Activated T-cell treated with anti-CD3 and anti-CD28 coated beads for 48 hours (primary cell): Measurements from ENCODE around the gene HCRTR2.
"Not testable (repeated sequence)": the region's sequence is repeated elsewhere in the genome, so short reads cannot be mapped to it uniquely, and the experiment has no call there.

ENCODE experiments used
- DNase-seq: peaks from one replicate; pipeline ENCODE4 v3.0.0-alpha.2; 2020; ENCODE audit warnings: low read depth

Gene HCRTR2

DNA sequence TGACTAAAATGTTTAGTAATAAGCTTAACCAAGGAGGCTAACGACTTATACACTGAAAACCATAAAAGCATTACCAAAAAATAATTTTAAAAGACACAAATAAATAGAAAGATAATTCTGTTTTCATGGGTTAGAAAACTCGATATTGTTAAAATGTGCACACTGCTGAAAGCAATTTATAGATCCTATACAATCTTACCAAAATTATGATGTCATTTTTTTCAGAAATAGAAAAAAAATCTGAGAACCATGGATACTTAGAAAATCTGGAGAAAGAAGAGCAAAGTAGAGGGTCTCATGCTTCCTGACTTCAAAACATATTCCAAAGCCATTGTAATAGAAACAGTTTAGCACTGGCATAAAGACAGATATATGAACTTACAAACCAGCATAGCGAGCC lies 46.6 kb downstream of the HCRTR2 start:
- no peak for DNase-seq

DNA sequence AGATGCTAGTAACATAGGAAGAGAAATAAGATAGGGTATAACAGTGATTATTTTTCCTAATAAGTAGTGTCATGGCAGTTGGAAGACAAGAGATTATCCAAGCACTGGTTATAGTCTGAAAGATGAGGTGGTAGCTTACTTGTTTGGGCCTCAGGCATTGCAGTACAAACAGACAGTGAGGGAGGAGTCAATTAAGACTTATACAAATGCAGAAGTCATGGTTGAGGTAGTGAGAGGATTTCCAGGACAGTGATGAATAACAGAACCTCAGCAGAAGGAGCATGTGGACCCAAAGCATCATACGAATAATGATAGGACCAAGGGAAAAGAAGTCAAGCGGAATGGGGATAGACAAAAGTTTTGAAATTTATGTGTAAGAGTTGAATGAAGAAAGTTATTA lies 53.5 kb downstream of the HCRTR2 start:
- no peak for DNase-seq

DNA sequence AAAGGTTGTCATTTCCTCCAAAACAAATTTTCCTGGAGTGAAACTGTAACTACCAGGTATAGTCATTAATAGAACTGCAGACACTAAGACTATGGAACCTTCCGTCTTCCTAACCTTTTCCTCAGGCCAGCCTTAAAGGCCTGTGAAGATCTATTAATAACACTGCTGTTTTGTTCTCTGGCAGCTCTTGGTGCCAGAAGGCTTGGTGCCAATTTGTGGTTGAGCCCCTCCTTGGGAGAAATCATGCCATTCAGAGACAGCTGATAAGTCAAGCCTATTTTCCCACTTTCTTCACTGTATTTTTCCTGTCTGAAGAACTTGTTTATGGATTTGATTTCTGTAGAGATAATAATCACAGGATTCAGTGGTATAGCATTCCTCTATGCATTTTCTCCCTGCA lies 64.8 kb downstream of the HCRTR2 start:
- DNase-seq, result no peak

DNA sequence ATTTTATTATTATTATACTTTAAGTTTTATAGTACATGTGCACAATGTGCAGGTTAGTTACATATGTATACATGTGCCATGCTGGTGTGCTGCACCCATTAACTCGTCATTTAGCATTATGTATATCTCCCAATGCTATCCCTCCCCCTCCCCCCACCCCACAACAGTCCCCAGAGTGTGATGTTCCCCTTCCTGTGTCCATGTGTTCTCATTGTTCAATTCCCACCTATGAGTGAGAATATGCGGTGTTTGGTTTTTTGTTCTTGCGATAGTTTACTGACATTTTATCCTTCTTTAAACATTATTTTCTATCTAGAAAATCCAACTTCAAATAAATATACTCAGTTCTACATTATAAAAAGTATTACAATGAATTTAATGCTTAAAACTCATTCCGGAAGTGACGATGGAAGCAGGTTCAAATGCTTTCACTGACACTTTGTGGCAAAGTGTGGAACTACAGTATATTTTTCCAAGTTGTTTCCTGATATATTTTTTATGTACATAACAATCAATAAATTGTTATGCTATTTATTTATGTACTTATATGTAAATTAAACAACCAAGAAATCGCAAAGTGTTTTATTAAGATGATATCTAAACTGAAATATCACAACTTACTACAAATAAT lies 66.8 kb downstream of the HCRTR2 start:
- not testable (repeated sequence) for DNase-seq

DNA sequence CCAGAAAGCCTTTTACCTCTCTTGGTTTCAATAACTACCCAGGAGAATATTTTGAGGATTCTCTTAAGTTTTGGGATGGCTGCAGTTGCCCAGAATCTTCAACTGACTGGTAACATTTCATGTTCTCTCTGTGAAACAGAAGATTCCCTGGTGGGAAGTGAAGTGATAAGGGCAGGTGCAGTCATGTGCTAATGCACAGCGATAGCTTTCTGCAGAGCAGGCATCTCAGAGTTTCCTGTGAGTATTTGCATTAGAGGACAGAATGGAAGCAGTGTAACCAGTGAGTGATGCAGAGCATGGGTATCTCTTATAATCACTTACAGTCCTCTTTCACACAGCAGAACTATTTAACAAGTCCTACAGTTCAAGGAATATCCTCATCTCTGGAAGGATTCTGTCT lies 76.1 kb downstream of the HCRTR2 start:
- no peak for DNase-seq

DNA sequence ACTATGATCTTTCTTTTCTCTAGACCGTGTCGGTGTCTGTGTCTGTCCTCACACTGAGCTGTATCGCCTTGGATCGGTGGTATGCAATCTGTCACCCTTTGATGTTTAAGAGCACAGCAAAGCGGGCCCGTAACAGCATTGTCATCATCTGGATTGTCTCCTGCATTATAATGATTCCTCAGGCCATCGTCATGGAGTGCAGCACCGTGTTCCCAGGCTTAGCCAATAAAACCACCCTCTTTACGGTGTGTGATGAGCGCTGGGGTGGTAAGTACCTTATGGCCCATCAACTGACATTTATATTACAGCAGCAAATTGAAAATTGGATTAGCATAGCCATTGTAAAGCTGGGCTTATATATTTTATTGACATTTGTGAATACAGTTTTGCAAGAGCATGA lies 80.8 kb downstream of the HCRTR2 start:
- DNase-seq, result no peak

DNA sequence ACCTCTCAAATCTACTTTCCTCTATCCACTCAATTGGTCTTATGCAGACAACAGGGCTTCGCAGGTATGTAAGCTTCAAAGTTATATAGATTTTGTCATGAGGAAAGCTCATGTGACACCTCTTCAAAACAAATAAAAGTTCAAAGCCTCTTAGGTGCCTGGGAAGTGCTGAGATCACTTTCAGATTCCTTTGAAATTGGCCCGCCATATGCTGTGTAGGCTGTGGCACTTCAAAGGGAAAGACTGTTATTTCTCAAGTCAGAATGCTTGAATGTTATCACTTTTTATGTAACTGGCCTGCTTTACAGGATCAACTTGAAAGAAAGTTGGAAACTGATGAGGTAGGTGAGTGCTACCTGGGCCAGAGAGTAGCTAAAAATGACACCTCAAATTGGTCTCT lies 85.9 kb downstream of the HCRTR2 start:
- no peak for DNase-seq

DNA sequence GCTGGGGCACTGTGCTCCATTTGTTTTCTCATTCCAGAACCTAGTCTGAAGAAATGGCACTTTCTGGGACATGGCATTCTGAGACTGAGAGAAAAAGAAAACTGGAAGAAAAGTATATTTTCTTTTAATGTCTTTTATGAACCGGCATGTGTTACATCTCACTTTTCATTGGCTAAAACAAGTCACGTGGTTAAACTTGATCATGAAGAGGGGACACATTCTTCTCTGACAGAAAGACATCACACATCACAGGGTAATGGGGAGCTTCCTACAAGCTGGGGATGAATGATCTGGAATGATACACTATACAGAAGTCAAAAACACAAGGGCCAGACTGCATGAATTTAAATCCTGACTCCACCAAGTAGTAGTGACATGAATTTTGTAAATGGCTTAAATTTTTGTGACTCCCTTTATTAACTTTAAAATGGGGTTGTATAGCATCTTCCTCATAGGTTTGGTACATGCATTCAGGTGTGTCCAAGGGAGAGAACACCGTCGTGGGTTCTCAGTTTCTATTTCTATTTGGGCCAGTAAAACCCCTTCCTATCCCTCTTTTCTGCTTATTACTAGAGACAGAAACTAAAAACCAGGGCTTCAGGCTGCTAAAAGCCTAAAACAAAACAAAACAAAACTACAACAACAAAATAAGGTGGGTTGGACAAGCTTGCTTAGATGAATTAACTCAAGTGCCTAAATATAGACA lies 91.2 kb downstream of the HCRTR2 start:
- no peak for DNase-seq

DNA sequence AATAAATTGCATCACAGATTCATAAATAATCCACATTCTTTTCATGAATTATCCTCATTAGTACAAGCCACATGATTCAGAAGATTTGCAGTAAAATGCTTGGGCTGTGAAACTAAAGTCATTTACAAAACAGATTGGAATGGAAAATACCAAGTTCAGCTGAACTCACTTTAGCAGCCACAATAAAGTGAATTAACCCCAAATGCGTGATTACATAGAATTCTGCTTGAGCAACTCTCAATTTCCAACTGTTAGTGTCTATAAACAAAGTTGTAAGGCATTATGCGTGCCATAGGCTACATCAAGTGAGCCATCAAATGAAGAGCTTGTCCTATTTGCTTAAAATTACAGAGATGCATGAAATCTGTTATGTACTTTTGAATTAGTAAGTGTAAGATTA lies 92.6 kb downstream of the HCRTR2 start:
- DNase-seq, result no peak

DNA sequence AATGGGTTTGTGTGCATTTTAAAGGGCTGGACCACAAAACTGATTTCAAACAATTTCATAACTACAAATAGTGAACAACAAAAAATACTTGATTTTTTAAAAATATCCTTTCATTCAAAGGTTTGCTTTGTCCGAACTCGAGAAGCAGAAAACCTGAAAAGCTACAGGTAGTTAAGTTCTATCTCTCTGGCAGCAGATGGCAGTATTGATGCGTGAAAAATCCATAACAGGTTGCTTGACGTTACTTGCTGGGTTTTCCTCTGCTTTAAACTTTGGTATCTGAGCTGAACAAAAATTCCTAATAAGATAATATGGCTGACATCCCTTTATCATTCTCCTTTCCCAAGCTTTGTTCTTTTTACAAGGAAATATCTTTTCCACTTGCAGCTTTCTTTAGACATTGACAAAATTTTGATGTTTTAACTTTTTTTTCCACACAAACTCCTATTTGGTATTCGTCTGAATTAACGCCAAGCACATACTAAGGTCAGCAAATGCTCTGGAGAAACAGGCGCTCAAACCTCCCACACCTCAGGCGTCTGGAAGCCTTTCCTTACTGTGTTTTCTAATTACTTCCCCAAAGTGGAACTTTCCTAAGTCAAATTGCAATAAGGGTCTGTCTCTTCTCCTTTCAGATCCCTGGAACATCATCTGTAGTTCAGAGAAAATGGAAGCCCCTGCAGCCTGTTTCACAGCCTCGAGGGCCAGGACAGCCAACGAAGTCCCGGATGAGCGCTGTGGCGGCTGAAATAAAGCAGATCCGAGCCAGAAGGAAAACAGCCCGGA lies 102.6 kb downstream of the HCRTR2 start:
- DNase-seq, result no peak

DNA sequence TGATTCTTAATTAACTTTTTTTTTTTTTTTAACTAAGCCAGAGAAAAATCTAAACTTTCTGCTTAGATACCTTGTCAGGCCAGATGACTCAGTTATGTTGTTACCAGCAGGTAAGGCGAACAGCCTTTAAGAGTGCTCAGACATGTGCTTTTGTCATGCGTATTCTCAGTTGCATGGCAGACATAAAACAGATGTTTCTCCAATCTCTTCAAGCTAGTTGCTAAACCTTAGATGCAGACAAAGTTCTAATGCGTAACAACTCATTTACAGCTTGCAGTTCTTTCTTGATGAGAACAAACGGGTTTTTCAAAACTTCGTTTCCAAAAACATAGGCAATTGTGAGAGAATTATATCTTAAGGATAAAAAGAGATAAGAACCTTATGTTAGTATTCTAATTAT lies 103.3 kb downstream of the HCRTR2 start:
- no peak for DNase-seq

DNA sequence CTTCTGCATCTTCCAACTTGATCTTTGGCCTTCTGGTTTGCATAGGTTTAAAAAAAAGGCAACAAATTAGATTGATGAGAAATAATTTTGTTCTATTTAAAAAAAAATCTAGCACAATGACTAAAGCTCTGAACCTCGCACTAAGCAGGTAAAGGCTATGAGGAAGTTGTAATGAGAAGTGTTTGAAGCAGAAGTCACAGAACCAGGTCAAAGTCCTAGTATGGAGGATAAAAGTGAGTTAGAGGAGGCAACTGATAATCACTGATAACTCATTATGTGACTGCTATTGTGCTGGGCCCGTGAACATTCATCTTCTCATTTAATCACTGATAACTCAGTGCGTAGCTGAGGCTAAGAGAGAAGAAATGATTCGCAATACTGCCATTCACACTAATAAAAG lies 106.9 kb downstream of the HCRTR2 start:
- DNase-seq, result no peak

DNA sequence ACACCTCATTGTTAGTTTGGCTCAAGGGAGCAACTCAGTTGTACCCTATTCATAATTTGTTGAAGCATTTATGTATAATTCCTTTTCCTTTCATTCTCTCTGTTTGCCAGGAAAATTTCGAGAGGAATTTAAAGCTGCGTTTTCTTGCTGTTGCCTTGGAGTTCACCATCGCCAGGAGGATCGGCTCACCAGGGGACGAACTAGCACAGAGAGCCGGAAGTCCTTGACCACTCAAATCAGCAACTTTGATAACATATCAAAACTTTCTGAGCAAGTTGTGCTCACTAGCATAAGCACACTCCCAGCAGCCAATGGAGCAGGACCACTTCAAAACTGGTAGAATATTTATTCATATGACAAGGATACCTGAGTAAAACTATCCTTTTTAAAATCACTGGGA lies 107.8 kb downstream of the HCRTR2 start:
- no peak for DNase-seq

DNA sequence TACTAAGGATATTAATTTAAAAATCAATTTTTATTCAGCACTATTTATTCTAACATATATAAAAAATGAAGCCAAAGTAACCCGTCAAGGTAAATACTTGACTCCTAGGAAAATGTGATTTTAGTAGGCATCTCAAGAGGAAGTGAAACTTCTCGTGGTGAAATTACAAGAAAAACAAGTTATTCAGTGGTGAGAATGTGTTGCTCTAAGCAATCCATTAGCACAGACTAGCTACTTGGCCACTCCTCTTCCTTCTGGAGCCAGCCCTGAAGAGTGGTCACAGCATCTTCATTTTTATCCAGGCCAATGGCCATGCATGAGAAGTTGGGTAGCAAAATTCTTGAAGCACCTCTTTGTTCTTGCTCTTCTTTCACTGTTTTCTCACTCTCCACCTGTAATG lies 112.5 kb downstream of the HCRTR2 start:
- DNase-seq, result no peak

DNA sequence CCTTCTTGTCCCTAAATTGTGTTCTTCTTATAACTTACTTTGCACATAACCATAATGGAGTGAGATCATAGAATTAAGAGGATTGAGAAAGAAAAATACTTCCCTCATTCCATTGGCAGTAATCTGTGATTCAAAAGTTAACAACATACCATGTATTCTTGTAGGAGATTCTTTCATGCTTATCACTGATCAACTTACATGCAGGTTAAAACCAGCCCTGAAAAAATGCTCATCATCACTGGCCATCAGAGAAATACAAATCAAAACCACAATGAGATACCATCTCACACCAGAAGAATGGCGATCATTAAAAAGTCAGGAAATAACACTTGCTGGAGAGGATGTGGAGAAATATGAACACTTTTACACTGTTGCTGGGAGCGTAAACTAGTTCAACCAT lies 116.4 kb downstream of the HCRTR2 start:
- DNase-seq, result no peak

DNA sequence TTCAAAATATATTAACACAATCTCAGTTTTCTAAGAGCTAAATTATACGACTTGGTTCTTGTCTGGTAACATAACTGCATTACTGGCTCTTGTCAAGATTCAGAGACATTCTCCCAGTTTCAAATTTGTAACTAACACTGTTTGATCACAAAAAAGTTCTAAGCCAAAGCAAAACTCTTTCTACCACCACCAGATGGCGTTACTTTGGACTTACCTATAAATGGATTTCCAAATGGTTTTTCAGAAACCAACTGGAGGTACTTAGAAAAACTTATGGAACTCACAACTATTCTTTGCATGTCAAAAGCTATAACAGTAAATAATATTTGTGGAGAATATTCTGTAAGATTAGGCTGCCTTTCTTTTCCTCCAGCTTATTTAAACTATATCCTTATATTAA lies 118.8 kb downstream of the HCRTR2 start:
- no peak for DNase-seq

DNA sequence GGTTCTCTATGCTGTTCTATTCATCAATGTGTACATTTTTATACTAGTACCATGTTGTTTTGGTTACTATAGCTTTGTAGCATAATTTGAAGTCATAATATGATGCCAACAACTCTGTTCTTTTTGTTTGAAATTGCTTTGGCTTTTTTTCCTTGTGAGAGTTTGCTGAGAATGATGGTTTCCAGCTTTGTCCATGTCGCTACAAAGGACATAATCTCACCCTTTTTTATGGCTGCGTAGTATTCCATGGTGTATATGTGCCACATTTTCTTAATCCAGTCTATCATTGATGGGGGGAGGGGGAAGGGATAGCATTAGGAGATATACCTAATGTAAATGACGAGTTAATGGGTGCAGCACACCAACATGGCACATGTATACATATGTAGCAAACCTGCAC lies 122.9 kb downstream of the HCRTR2 start:
- not testable (repeated sequence) for DNase-seq

DNA sequence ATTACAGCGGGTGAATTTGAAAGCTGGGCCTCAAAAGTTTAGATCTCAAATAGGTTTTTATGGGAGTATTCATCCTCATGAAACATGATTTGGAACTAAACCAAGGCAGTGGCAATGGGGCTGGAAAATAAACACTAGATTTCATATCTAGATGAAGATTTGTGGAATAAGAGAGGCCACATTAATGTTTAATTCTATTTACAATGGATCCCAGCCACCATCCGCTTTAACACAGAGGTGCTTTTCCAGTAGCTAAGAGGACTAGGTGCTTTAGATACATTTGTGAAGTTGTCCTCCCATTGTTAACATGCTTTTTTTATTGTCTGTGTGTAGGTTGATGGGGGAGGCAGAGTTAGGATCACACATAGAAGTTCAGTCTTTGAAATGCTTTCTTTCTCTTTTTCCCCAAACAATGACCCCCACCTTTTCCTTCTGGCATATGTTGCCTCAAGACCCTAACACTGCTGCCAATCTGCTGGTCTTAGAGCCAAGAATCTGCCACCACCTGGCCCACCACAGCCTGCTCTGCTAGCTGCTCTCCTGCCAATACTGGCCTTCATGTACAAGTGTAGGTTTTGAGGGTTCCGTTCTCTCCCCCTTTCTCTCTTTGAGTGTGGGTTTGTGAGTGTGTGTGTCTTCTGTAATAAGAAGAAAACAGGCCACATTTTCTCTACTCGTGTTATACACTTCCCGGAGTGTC lies 125.1 kb downstream of the HCRTR2 start:
- DNase-seq, result no peak

DNA sequence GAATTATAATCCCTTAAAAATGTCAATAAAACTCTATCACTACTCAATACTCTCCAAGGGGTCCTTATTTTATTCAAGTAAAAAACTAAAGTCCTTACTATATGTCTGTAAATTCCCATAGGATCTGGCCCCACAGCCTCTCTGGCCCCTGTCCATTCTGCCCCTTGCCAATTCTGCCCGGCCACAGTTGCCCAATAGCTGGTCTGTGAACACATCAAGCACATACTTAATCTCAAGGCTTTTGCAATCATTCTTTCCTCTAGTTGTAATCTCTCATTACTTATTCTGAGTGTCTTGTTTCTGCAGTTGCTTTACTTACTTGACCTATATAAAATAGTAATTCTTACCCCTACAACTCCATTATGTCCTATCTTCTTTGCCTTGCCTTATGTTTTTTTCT lies 130.4 kb downstream of the HCRTR2 start:
- no peak for DNase-seq

DNA sequence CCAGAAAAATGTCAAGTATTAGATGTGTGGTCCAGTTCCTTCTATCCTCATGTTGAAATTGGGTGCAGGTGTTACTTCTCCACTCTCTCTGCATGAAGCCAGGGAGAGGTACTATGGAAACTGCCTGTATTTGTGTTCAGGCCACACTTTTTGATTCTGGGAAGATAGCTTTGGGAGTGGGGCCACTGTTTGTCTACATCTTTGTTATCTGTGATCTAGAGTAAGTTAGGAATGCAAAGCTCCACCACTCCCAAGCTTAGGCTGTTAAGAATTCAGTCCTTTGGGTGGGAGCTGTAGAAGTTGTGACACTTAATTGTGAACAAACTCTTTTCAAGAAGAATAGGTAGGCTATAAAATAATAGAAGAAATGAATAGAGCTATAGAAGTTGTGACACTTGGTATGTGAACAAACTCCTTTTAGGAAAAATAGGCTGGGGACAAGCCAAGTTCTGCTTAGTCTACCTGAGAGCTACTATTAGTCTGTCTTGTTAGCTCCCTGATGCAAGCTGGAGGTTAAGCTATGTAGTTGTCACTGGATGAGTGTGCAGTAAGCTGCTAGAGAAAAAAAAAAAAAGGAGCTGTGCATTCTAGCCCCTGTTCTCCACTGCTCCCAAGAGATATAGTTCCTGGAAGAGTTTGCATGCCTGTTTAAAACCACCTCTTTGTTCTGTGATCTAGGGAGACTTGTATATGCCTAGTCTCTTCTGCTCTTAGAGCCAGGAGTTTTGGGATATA lies 145.8 kb downstream of the HCRTR2 start:
- no peak for DNase-seq

DNA sequence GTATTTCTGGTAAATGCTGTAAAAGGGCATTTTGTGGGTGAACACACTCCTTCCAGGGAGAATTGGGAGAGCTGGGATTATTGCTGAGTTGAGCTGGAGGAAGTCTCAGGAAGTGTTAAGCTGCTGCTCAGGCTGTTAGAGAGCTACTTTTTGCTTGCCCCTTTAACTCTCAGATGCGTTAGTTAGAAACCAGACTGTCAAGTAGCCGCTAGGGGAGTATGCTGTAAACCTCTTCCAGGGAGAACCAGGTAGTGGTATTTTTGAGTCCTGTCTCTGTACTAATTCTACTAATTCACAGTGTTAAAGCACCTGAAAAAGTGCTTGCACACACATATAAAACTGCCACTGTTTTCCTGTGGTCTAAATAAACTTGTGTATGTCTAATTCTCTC lies 146.4 kb downstream of the HCRTR2 start:
- no peak for DNase-seq

DNA sequence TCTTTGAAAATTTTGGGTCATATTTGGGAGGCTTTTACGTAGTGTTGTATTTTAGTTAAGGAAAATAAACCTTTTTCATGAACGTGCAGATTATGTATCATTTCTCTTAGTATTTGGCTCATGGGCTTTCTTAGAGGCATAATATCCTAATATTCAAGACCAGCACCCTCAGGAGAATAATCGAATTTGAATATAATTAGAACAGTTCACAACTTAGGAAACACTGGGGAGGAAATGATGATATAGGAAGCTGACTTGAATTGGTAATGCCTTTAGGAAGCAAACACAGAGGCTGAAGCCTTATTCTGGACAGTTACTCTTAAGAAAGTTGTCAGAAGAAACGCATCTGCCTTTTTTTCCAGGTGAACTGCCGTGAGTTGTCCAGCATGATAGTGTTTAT lies 152.9 kb downstream of the HCRTR2 start, which contains the start of gene GFRAL:
GFRAL (plus strand) TSS at position 301 of the 400 bp plus-strand sequence; CDS start at position 387, 86 bp downstream.
- no peak for DNase-seq
